B cell (primary cell): ENCODE results near the gene ANTXR2.

Source experiments
- EZH2 ChIP-seq: IDR thresholded peaks from 2 replicates; pipeline ENCODE4 v1.6.1; 2012; ENCODE audit warnings: borderline replicate concordance, low read depth, mild to moderate bottlenecking, moderate library complexity, low read length; ENCODE audit not compliant: insufficient read depth, poor library complexity, severe bottlenecking
- TF ChIP-seq, protein P1 (sequence below): fragments of 200-600 bp; IDR thresholded peaks from one replicate; pipeline ENCODE4 v1.8.0; 2022; ENCODE audit warnings: antibody characterized with exemption, mild to moderate bottlenecking

DNA sequence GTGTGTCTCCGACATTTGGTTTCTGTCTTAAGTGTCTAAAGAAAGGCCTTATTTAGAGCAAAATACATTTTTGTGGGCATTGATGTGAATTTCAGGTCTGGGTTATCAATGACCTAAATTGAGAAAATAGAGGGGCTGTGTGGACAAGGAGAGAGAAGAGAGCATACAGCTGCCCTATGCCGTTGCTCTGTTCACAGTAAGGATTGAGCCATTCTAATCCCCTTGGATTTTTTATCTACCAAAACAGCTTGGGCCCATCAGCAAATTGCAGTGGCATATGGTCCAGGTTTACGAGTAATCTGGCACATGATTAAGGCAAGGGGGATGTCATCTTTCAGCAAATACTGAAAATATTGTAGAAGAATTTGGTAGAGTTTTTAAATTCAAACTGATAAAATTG is 210.2 kb downstream of the ANTXR2 start:
- TF ChIP-seq, protein P1, sequence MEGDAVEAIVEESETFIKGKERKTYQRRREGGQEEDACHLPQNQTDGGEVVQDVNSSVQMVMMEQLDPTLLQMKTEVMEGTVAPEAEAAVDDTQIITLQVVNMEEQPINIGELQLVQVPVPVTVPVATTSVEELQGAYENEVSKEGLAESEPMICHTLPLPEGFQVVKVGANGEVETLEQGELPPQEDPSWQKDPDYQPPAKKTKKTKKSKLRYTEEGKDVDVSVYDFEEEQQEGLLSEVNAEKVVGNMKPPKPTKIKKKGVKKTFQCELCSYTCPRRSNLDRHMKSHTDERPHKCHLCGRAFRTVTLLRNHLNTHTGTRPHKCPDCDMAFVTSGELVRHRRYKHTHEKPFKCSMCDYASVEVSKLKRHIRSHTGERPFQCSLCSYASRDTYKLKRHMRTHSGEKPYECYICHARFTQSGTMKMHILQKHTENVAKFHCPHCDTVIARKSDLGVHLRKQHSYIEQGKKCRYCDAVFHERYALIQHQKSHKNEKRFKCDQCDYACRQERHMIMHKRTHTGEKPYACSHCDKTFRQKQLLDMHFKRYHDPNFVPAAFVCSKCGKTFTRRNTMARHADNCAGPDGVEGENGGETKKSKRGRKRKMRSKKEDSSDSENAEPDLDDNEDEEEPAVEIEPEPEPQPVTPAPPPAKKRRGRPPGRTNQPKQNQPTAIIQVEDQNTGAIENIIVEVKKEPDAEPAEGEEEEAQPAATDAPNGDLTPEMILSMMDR, result no peak
- TF ChIP-seq EZH2, result no peak
